HEK293 (cell line): ENCODE data around the gene ARHGEF2.

Experiments
- ELK4 ChIP-seq: IDR thresholded peaks from 2 replicates; pipeline ENCODE4 v1.6.1; 2011; ENCODE audit warnings: mild to moderate bottlenecking, low read depth, low read length, borderline replicate concordance
- GLI2 ChIP-seq: fragments of 450-650 bp; formaldehyde crosslinking; IDR thresholded peaks from 2 replicates; pipeline ENCODE4; 2017; ENCODE audit warnings: missing biosample characterization, missing genetic modification characterization, low read depth, borderline replicate concordance
- KLF10 ChIP-seq: fragments of 450-650 bp; IDR thresholded peaks from 2 replicates; pipeline ENCODE4 v1.5.1; 2018; ENCODE audit warnings: missing biosample characterization, mild to moderate bottlenecking, missing genetic modification characterization
- MEIS1 ChIP-seq: sonication (generic); formaldehyde crosslinking; IDR thresholded peaks from 2 replicates; pipeline ENCODE4 v1.8.1; 2022; ENCODE audit warnings: missing genetic modification reagents, mild to moderate bottlenecking, borderline replicate concordance
- TSHZ1 ChIP-seq: fragments of 450-650 bp; formaldehyde crosslinking; IDR thresholded peaks from 2 replicates; pipeline ENCODE4 v1.5.1; 2016; ENCODE audit warnings: missing biosample characterization, missing genetic modification characterization, borderline replicate concordance
- ZBTB26 ChIP-seq: fragments of 450-650 bp; formaldehyde crosslinking; optimal IDR thresholded peaks from 2 replicates; pipeline ENCODE3; 2016; ENCODE audit warnings: missing biosample characterization, mild to moderate bottlenecking, missing genetic modification characterization
- ZFP3 ChIP-seq: fragments of 450-650 bp; formaldehyde crosslinking; IDR thresholded peaks from 2 replicates; pipeline ENCODE4 v1.5.1; 2016; ENCODE audit warnings: low read depth, missing biosample characterization, missing genetic modification characterization
- ZNF112 ChIP-seq: fragments of 450-650 bp; formaldehyde crosslinking; IDR thresholded peaks from 2 replicates; pipeline ENCODE4 v1.5.0; 2017; ENCODE audit warnings: missing biosample characterization, missing genetic modification characterization
- ZNF169 ChIP-seq: fragments of 450-650 bp; formaldehyde crosslinking; IDR thresholded peaks from 2 replicates; pipeline ENCODE4 v1.5.1; 2016; ENCODE audit warnings: missing biosample characterization, missing genetic modification characterization
- ZNF202 ChIP-seq: fragments of 450-650 bp; formaldehyde crosslinking; IDR thresholded peaks from 2 replicates; pipeline ENCODE4 v1.5.1; 2016; ENCODE audit warnings: missing biosample characterization, missing genetic modification characterization, borderline replicate concordance
- ZNF292 ChIP-seq: fragments of 450-650 bp; formaldehyde crosslinking; IDR thresholded peaks from 2 replicates; pipeline ENCODE4 v1.5.1; 2016; ENCODE audit warnings: low read depth, missing biosample characterization, missing genetic modification characterization, borderline replicate concordance
- ZNF302 ChIP-seq: fragments of 450-650 bp; formaldehyde crosslinking; IDR thresholded peaks from 2 replicates; pipeline ENCODE4 v1.5.1; 2016; ENCODE audit warnings: missing biosample characterization, missing genetic modification characterization, low read depth
- ZNF449 ChIP-seq: fragments of 450-650 bp; formaldehyde crosslinking; IDR thresholded peaks from 2 replicates; pipeline ENCODE4 v1.5.1; 2017; ENCODE audit warnings: missing biosample characterization, mild to moderate bottlenecking, missing genetic modification characterization, moderate library complexity
- ZNF596 ChIP-seq: fragments of 450-650 bp; IDR thresholded peaks from 2 replicates; pipeline ENCODE4 v1.5.0; 2018; ENCODE audit warnings: missing biosample characterization, mild to moderate bottlenecking, missing genetic modification characterization, moderate library complexity
- ZNF658 ChIP-seq: fragments of 450-650 bp; formaldehyde crosslinking; IDR thresholded peaks from 2 replicates; pipeline ENCODE4; 2016; ENCODE audit warnings: missing biosample characterization, missing genetic modification characterization
- ZNF707 ChIP-seq: fragments of 450-650 bp; formaldehyde crosslinking; IDR thresholded peaks from 2 replicates; pipeline ENCODE4 v1.5.1; 2016; ENCODE audit warnings: missing biosample characterization, missing genetic modification characterization
- ZNF776 ChIP-seq: fragments of 450-650 bp; formaldehyde crosslinking; IDR thresholded peaks from 2 replicates; pipeline ENCODE4 v1.5.0; 2017; ENCODE audit warnings: missing biosample characterization, missing genetic modification characterization, borderline replicate concordance
- ZNF777 ChIP-seq: fragments of 450-650 bp; formaldehyde crosslinking; IDR thresholded peaks from 2 replicates; pipeline ENCODE4 v1.5.1; 2017; ENCODE audit warnings: missing biosample characterization, missing genetic modification characterization, borderline replicate concordance
- TF ChIP-seq, protein P1 (sequence below): fragments of 450-650 bp; formaldehyde crosslinking; IDR thresholded peaks from 2 replicates; pipeline ENCODE4 v1.5.1; 2016; ENCODE audit warnings: missing biosample characterization, missing genetic modification characterization
- TF ChIP-seq, protein P2 (sequence below): fragments of 450-650 bp; formaldehyde crosslinking; IDR thresholded peaks from 2 replicates; pipeline ENCODE4 v1.5.1; 2016; ENCODE audit warnings: missing biosample characterization, missing genetic modification characterization
- TF ChIP-seq, protein P3 (sequence below): fragments of 450-650 bp; formaldehyde crosslinking; IDR thresholded peaks from 2 replicates; pipeline ENCODE4 v1.5.1; 2017; ENCODE audit warnings: missing biosample characterization, missing genetic modification characterization
- TF ChIP-seq, protein P4 (sequence below): fragments of 450-650 bp; formaldehyde crosslinking; IDR thresholded peaks from 2 replicates; pipeline ENCODE4 v1.5.1; 2016; ENCODE audit warnings: missing biosample characterization, missing genetic modification characterization

The ARHGEF2 gene

DNA sequence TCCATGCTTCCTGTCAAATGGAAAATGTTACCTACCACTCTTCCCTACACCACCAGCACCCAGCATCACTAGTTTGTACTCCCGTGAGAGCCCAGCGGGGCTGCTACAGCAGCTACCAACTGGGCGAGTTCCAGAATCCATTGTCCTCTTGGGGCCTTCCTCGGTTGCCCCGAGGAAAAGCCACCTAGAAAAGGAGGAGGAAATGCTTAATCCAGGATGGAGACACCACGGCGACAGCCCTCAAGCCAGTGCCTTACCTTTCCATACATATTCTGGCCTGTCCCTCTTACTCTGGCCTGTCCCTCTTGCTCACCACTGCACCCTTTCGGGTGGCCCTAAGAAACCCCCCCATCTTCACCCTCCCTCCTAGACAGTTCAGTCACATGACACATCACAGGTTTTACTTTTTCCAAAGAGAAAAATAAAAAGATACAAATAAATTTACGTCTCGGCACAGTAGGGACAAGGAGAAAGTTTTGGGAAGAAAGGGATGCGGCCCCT is 67.7 kb downstream of the ARHGEF2 start (continued):
- no peak for TF ChIP-seq ZNF292 (tag by site-specific recombination)
- TF ChIP-seq ZNF596 = no peak
- no peak for TF ChIP-seq ZNF202
- TF ChIP-seq ZFP3 (tag by site-specific recombination) = no peak
- TF ChIP-seq, protein P1, sequence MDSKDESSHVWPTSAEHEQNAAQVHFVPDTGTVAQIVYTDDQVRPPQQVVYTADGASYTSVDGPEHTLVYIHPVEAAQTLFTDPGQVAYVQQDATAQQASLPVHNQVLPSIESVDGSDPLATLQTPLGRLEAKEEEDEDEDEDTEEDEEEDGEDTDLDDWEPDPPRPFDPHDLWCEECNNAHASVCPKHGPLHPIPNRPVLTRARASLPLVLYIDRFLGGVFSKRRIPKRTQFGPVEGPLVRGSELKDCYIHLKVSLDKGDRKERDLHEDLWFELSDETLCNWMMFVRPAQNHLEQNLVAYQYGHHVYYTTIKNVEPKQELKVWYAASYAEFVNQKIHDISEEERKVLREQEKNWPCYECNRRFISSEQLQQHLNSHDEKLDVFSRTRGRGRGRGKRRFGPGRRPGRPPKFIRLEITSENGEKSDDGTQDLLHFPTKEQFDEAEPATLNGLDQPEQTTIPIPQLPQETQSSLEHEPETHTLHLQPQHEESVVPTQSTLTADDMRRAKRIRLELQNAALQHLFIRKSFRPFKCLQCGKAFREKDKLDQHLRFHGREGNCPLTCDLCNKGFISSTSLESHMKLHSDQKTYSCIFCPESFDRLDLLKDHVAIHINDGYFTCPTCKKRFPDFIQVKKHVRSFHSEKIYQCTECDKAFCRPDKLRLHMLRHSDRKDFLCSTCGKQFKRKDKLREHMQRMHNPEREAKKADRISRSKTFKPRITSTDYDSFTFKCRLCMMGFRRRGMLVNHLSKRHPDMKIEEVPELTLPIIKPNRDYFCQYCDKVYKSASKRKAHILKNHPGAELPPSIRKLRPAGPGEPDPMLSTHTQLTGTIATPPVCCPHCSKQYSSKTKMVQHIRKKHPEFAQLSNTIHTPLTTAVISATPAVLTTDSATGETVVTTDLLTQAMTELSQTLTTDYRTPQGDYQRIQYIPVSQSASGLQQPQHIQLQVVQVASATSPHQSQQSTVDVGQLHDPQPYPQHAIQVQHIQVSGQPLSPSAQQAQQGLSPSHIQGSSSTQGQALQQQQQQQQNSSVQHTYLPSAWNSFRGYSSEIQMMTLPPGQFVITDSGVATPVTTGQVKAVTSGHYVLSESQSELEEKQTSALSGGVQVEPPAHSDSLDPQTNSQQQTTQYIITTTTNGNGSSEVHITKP (tag by site-specific recombination) = peak; percentile 68
- no peak for TF ChIP-seq GLI2
- TF ChIP-seq ZBTB26 = peak; percentile 5
- no peak for TF ChIP-seq ZNF658
- TF ChIP-seq ZNF302 (tag by site-specific recombination) = no peak
- no peak for TF ChIP-seq TSHZ1 (tag by site-specific recombination)
- TF ChIP-seq MEIS1 (CRISPR knock-in tag) = no peak
- no peak for TF ChIP-seq ZNF112
- TF ChIP-seq, protein P2, sequence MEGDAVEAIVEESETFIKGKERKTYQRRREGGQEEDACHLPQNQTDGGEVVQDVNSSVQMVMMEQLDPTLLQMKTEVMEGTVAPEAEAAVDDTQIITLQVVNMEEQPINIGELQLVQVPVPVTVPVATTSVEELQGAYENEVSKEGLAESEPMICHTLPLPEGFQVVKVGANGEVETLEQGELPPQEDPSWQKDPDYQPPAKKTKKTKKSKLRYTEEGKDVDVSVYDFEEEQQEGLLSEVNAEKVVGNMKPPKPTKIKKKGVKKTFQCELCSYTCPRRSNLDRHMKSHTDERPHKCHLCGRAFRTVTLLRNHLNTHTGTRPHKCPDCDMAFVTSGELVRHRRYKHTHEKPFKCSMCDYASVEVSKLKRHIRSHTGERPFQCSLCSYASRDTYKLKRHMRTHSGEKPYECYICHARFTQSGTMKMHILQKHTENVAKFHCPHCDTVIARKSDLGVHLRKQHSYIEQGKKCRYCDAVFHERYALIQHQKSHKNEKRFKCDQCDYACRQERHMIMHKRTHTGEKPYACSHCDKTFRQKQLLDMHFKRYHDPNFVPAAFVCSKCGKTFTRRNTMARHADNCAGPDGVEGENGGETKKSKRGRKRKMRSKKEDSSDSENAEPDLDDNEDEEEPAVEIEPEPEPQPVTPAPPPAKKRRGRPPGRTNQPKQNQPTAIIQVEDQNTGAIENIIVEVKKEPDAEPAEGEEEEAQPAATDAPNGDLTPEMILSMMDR (tag by site-specific recombination) = no peak
- TF ChIP-seq KLF10 (tag by site-specific recombination) = no peak
- TF ChIP-seq, protein P3, sequence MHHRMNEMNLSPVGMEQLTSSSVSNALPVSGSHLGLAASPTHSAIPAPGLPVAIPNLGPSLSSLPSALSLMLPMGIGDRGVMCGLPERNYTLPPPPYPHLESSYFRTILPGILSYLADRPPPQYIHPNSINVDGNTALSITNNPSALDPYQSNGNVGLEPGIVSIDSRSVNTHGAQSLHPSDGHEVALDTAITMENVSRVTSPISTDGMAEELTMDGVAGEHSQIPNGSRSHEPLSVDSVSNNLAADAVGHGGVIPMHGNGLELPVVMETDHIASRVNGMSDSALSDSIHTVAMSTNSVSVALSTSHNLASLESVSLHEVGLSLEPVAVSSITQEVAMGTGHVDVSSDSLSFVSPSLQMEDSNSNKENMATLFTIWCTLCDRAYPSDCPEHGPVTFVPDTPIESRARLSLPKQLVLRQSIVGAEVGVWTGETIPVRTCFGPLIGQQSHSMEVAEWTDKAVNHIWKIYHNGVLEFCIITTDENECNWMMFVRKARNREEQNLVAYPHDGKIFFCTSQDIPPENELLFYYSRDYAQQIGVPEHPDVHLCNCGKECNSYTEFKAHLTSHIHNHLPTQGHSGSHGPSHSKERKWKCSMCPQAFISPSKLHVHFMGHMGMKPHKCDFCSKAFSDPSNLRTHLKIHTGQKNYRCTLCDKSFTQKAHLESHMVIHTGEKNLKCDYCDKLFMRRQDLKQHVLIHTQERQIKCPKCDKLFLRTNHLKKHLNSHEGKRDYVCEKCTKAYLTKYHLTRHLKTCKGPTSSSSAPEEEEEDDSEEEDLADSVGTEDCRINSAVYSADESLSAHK (tag by site-specific recombination) = no peak
- TF ChIP-seq ZNF449 (tag by site-specific recombination) = 0 out of 2 replicates have a peak, but pooled peaks have one; percentile 32
- no peak for TF ChIP-seq ZNF707 (tag by site-specific recombination)
- TF ChIP-seq, protein P4, sequence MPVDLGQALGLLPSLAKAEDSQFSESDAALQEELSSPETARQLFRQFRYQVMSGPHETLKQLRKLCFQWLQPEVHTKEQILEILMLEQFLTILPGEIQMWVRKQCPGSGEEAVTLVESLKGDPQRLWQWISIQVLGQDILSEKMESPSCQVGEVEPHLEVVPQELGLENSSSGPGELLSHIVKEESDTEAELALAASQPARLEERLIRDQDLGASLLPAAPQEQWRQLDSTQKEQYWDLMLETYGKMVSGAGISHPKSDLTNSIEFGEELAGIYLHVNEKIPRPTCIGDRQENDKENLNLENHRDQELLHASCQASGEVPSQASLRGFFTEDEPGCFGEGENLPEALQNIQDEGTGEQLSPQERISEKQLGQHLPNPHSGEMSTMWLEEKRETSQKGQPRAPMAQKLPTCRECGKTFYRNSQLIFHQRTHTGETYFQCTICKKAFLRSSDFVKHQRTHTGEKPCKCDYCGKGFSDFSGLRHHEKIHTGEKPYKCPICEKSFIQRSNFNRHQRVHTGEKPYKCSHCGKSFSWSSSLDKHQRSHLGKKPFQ (tag by site-specific recombination) = no peak
- TF ChIP-seq ELK4 = no peak
- TF ChIP-seq ZNF777 (tag by site-specific recombination) = no peak
- no peak for TF ChIP-seq ZNF776 (tag by site-specific recombination)
- TF ChIP-seq ZNF169 (tag by site-specific recombination) = no peak
